SK-N-MC (cell line): ENCODE data around the gene HOXD4.

Source experiments
- EZH2 ChIP-seq: fragments of 200-600 bp; sonication (generic); IDR thresholded peaks from one replicate; pipeline ENCODE4 v1.6.1; 2017; ENCODE audit warnings: antibody characterized with exemption
- FOXP2 ChIP-seq: optimal IDR thresholded peaks from 2 replicates; pipeline ENCODE3; 2011; ENCODE audit warnings: mild to moderate bottlenecking, moderate library complexity; ENCODE audit not compliant: insufficient read depth; ENCODE audit errors: extremely low read length, control extremely low read depth
- POLR2AphosphoS5 ChIP-seq: IDR thresholded peaks from 2 replicates; pipeline ENCODE4 v1.6.1; 2012; ENCODE audit warnings: mild to moderate bottlenecking, low read depth, low read length, borderline replicate concordance

DNA sequence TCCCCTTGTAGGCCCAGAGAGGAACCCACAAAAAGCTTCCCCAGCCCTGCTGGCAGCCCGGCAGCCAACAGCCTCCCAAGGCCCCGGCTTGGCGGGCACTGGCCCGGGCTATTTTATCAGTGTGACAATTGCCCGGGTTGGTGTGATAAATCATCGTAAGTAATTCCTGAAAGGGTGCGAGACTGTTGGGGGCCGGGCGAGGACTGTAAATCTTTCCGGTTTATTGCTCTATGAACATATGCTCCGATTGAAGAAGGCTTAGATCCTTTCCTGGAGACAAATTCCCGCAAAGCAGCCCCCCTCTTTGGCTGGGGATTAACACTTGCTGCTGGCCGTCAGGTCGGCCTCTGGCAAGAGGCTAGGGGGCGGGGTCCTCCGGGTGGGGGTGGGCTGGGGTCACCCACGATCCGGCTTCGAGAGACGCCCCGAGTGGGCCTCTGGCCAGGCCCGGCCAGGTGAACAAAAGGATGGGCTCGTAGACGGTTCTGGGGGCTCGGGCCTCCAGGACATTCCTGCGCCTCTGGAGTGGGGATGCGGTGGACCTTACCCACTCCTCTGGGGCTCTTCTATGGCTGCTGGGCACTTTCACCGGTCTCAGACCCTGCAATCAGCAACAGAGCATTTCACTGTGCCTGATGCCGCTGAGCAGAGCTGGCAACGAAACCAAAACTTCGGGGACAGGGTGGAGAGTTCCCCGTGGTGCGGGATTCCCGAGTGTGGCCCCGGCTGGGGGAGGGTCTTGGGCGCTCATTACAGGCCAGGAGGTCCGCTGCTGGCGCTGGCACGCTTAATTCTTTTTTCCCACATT, 7.7 kb downstream of the HOXD4 start:
- TF ChIP-seq POLR2AphosphoS5 (no peak), EZH2 (no peak), FOXP2 (no peak)
